WTC11 (cell line): ENCODE data around the gene RNF214. TPM values are rescaled to one million over a fixed set of nuclear protein-coding genes. Genes with fewer than 3 reads are reported as not detected.
"Not testable (repeated sequence)": the region's sequence is repeated elsewhere in the genome, so short reads cannot be mapped to it uniquely, and the experiment has no call there.

Experiments
- ATAC-seq: fragments of 200-7000 bp; cut with Tn5 transposase; 2 replicates; pipeline ENCODE4 v1.10.0; 2021; ENCODE audit warnings: mild to moderate bottlenecking, moderate library complexity
- CTCF ChIA-PET: fragments of 300-600 bp; sonication (Branson Sonifier 250); formaldehyde crosslinking; loops from one replicate; lab custom pipeline; 2021; ENCODE audit warnings: antibody characterized with exemption; lab: Charles Lee
- POLR2A ChIA-PET: fragments of 350-600 bp; sonication (Branson Sonifier 250); formaldehyde crosslinking; loops from one replicate; lab custom pipeline; 2021; ENCODE audit warnings: antibody characterized with exemption; lab: Charles Lee
- DNase-seq: peaks from one replicate; pipeline ENCODE4 v3.0.0; 2021; ENCODE audit warnings: low spot score
- H3K27ac Mint-ChIP-seq: 2 replicates; pipeline ENCODE4 v1.8.0; 2021; ENCODE audit warnings: mixed read lengths
- H3K27me3 Mint-ChIP-seq: 2 replicates; pipeline ENCODE4 v1.8.0; 2021; ENCODE audit warnings: low read depth, mild to moderate bottlenecking, moderate library complexity, mixed read lengths
- H3K36me3 Mint-ChIP-seq: 2 replicates; pipeline ENCODE4 v1.8.0; 2021; ENCODE audit warnings: mixed read lengths
- H3K4me1 Mint-ChIP-seq: 2 replicates; pipeline ENCODE4 v1.8.0; 2022; ENCODE audit warnings: mixed read lengths
- H3K4me3 Mint-ChIP-seq: 2 replicates; pipeline ENCODE4 v1.8.0; 2021; ENCODE audit warnings: mild to moderate bottlenecking, moderate library complexity, mixed read lengths
- H3K9me3 Mint-ChIP-seq: 2 replicates; pipeline ENCODE4 v1.8.0; 2021; ENCODE audit warnings: mixed read lengths
- ATF1 ChIP-seq: sonication (generic); formaldehyde crosslinking; IDR thresholded peaks from 2 replicates; pipeline ENCODE4 v1.8.1; 2023; ENCODE audit warnings: mild to moderate bottlenecking, moderate library complexity, missing genetic modification reagents
- GTF2I ChIP-seq: fragments of 250-450 bp; sonication (Bioruptor Pico); conservative IDR thresholded peaks from 2 replicates; pipeline ENCODE4 v1.4.0; 2021; ENCODE audit warnings: mild to moderate bottlenecking
- MYBL2 ChIP-seq: sonication (generic); formaldehyde crosslinking; IDR thresholded peaks from 2 replicates; pipeline ENCODE4 v1.8.1; 2023; ENCODE audit warnings: mild to moderate bottlenecking, moderate library complexity, missing genetic modification reagents
- RELA ChIP-seq: sonication (generic); formaldehyde crosslinking; IDR thresholded peaks from 2 replicates; pipeline ENCODE4 v1.8.1; 2022; ENCODE audit warnings: missing genetic modification reagents, mild to moderate bottlenecking, borderline replicate concordance
- SOX15 ChIP-seq: fragments of 250-450 bp; sonication (Bioruptor Pico); IDR thresholded peaks from 2 replicates; pipeline ENCODE4 v1.9.0; 2021; ENCODE audit warnings: mild to moderate bottlenecking
- ZNF219 ChIP-seq: sonication (generic); formaldehyde crosslinking; IDR thresholded peaks from 2 replicates; pipeline ENCODE4 v1.8.0; 2023; ENCODE audit warnings: missing genetic modification reagents, mild to moderate bottlenecking, borderline replicate concordance
- total RNA-seq: library from RNA; stranded (reverse); gene quantifications from 3 replicates; pipeline ENCODE4 v1.2.3, GENCODE V29; 2021
- TF ChIP-seq, protein P1 (sequence below): sonication (generic); formaldehyde crosslinking; IDR thresholded peaks from 2 replicates; pipeline ENCODE4 v1.8.0; 2022; ENCODE audit warnings: mild to moderate bottlenecking, missing genetic modification reagents
- TF ChIP-seq, protein P2 (sequence below): sonication (generic); formaldehyde crosslinking; IDR thresholded peaks from 2 replicates; pipeline ENCODE4 v1.8.0; 2022; ENCODE audit warnings: mild to moderate bottlenecking, missing genetic modification reagents
- TF ChIP-seq, protein P3 (sequence below): sonication (generic); formaldehyde crosslinking; IDR thresholded peaks from 2 replicates; pipeline ENCODE4 v1.8.0; 2022; ENCODE audit warnings: missing genetic modification reagents
- TF ChIP-seq, protein P4 (sequence below): sonication (generic); formaldehyde crosslinking; IDR thresholded peaks from 2 replicates; pipeline ENCODE4 v1.8.0; 2022; ENCODE audit warnings: mild to moderate bottlenecking, missing genetic modification reagents
- TF ChIP-seq, protein P5 (sequence below): sonication (generic); formaldehyde crosslinking; IDR thresholded peaks from 2 replicates; pipeline ENCODE4 v1.8.1; 2022; ENCODE audit warnings: missing genetic modification reagents, borderline replicate concordance
- TF ChIP-seq, protein P6 (sequence below): sonication (generic); formaldehyde crosslinking; IDR thresholded peaks from 2 replicates; pipeline ENCODE4 v1.8.1; 2023; ENCODE audit warnings: mild to moderate bottlenecking, missing genetic modification reagents, moderate library complexity
- TF ChIP-seq, protein P7 (sequence below): sonication (generic); formaldehyde crosslinking; IDR thresholded peaks from 2 replicates; pipeline ENCODE4 v1.8.0; 2023; ENCODE audit warnings: mild to moderate bottlenecking, missing genetic modification reagents
- TF ChIP-seq, protein P8 (sequence below): sonication (generic); formaldehyde crosslinking; IDR thresholded peaks from 2 replicates; pipeline ENCODE4 v1.8.1; 2023; ENCODE audit warnings: mild to moderate bottlenecking, missing genetic modification reagents, moderate library complexity

RNF214 gene
- total RNA-seq, 1 experiment from 2014 or later, result 35.4 TPM

DNA sequence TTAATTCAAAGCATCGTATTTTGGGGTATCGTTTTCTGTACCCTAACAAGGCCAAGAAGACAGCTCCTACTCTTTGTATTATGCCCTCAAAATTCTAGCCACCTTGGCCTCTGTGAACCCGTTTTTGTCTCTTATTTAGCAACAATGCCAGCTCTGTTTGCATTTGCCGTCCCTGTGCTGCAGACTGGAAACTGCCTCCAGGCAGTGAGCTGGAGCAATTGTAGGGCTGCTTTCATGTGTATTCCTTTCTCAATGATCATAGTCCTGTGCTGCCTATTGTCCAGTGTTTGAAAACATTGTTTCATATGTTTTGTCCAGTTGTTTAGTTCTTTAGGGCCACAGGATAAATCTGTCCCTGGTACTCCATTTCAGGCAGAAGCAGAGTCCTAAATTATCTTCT lies 38.7 kb downstream of the RNF214 start:
- Mint-ChIP-seq H3K27ac (no peak overlapping the region), H3K27me3 (peaks cover 10% of the 10 kb centered on the region; the same call in 1 of the 2 replicates), H3K9me3 (no peaks in the 10 kb centered on the region), H3K4me1 (0 out of 2 replicates have a peak, but pooled peaks cover 6% of the 10 kb centered on the region), H3K4me3 (no peak overlapping the region), H3K36me3 (peaks cover 14% of the 10 kb centered on the region)
- DNase-seq (no peak), ATAC-seq (no peak)
- CTCF ChIA-PET, result no interaction called here
- TF ChIP-seq SOX15 (CRISPR knock-in tag), result no peak
- TF ChIP-seq, protein P1, sequence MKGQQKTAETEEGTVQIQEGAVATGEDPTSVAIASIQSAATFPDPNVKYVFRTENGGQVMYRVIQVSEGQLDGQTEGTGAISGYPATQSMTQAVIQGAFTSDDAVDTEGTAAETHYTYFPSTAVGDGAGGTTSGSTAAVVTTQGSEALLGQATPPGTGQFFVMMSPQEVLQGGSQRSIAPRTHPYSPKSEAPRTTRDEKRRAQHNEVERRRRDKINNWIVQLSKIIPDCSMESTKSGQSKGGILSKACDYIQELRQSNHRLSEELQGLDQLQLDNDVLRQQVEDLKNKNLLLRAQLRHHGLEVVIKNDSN (CRISPR knock-in tag), result no peak
- POLR2A ChIA-PET, result no interaction called here

DNA sequence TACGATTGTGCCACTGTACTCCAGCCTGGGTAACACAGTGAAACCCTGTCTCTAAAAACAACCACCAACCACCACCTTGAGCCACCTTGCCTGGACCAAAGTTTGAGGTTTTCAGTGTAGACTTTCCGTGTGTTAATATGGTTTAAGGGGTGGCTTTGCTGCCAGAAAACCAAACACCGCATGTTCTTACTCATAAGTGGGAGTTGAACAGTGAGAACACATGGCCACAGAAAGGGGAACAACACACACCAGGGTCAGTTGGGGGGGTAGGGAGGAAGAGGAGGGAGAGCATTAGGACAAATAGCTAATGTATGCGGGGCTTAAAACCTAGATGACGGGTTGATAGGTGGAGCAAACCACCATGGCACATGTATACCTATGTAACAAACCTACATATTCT lies 39.7 kb downstream of the RNF214 start:
- ATAC-seq, POLR2A ChIA-PET, H3K4me3 Mint-ChIP-seq, H3K36me3 Mint-ChIP-seq, H3K4me1 Mint-ChIP-seq, DNase-seq, CTCF ChIA-PET, H3K9me3 Mint-ChIP-seq, H3K27ac Mint-ChIP-seq: not testable (repeated sequence)
- peaks cover 10% of the 10 kb centered on the region; the same call in 1 of the 2 replicates for H3K27me3 Mint-ChIP-seq

DNA sequence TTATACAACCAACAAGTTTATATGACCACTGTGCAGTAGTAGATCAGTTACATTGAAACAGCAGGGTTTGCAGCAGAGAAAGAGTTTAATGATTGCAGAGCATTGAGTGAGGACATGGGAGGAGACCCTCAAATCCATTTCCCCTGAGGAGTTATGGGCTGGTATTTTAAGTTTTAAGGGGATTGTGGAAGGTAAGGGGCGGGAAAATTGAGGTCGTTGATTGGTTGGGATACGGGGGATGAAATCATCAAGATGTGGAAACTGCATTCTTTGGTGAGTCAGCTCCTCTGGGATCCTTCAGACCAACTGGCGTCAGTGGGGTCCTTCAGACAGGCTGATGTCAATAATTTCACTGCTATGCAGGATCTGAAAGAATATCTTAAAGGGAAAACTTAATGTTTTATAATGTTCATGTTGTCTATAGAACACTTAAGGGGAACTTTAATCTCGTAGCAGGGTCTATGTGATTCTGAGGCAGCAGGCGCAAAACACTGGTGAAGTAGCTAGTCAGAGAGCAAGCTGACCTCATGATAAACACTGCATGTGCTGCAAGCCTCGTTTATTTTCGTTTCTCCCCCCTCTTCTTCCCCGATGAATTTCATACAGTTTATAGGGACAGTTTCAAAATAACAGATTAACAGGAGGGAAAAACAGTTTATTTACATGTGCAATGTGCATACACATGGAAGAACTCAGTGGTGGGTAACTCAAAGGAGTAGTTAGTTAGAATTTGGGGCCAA lies 41.2 kb downstream of the RNF214 start:
- TF ChIP-seq, protein P2, sequence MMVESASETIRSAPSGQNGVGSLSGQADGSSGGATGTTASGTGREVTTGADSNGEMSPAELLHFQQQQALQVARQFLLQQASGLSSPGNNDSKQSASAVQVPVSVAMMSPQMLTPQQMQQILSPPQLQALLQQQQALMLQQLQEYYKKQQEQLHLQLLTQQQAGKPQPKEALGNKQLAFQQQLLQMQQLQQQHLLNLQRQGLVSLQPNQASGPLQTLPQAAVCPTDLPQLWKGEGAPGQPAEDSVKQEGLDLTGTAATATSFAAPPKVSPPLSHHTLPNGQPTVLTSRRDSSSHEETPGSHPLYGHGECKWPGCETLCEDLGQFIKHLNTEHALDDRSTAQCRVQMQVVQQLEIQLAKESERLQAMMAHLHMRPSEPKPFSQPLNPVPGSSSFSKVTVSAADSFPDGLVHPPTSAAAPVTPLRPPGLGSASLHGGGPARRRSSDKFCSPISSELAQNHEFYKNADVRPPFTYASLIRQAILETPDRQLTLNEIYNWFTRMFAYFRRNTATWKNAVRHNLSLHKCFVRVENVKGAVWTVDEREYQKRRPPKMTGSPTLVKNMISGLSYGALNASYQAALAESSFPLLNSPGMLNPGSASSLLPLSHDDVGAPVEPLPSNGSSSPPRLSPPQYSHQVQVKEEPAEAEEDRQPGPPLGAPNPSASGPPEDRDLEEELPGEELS (CRISPR knock-in tag), result no peak
- ChIA-PET POLR2A (no interaction called here), CTCF (no interaction called here)
- H3K9me3 Mint-ChIP-seq, result no peaks in the 10 kb centered on the region
- ATAC-seq, result peak; percentile 36
- peaks cover 9% of the 10 kb centered on the region for H3K36me3 Mint-ChIP-seq
- 0 out of 2 replicates have a peak overlapping the region, but pooled peaks have one; percentile 2 for H3K27ac Mint-ChIP-seq
- peaks cover 2% of the 10 kb centered on the region; the same call in 1 of the 2 replicates for H3K27me3 Mint-ChIP-seq
- no peak overlapping the region for H3K4me3 Mint-ChIP-seq
- no peaks in the 10 kb centered on the region for H3K4me1 Mint-ChIP-seq
- no peak for DNase-seq

DNA sequence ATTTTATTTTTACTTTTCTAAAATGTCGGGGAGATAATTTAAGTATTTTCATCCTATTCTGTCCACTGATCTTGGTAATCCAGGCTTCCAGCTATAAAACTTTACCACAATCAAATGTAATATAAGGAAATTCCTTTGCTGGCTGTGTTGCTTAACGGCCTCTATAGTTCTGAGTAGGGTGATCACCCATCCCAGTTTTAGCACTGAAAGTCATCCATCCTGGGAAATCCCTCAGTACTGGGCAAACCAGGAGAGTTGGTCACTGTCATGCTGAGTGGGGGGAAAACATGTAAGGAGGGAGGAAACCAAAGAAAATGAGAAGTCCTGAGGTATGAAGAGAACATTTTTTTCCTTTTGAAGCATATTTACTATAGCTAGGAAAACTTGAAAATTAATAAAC lies 45.9 kb downstream of the RNF214 start:
- Mint-ChIP-seq H3K9me3 (no peaks in the 10 kb centered on the region), H3K27me3 (no peaks in the 10 kb centered on the region), H3K27ac (no peak overlapping the region), H3K4me3 (no peak overlapping the region), H3K36me3 (peaks cover 42% of the 10 kb centered on the region), H3K4me1 (no peaks in the 10 kb centered on the region)
- ChIA-PET POLR2A (no interaction called here), CTCF (no interaction called here)
- DNase-seq (no peak), ATAC-seq (no peak)
- TF ChIP-seq, protein P3, sequence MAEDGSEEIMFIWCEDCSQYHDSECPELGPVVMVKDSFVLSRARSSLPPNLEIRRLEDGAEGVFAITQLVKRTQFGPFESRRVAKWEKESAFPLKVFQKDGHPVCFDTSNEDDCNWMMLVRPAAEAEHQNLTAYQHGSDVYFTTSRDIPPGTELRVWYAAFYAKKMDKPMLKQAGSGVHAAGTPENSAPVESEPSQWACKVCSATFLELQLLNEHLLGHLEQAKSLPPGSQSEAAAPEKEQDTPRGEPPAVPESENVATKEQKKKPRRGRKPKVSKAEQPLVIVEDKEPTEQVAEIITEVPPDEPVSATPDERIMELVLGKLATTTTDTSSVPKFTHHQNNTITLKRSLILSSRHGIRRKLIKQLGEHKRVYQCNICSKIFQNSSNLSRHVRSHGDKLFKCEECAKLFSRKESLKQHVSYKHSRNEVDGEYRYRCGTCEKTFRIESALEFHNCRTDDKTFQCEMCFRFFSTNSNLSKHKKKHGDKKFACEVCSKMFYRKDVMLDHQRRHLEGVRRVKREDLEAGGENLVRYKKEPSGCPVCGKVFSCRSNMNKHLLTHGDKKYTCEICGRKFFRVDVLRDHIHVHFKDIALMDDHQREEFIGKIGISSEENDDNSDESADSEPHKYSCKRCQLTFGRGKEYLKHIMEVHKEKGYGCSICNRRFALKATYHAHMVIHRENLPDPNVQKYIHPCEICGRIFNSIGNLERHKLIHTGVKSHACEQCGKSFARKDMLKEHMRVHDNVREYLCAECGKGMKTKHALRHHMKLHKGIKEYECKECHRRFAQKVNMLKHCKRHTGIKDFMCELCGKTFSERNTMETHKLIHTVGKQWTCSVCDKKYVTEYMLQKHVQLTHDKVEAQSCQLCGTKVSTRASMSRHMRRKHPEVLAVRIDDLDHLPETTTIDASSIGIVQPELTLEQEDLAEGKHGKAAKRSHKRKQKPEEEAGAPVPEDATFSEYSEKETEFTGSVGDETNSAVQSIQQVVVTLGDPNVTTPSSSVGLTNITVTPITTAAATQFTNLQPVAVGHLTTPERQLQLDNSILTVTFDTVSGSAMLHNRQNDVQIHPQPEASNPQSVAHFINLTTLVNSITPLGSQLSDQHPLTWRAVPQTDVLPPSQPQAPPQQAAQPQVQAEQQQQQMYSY, result no peak
- TF ChIP-seq, protein P4, sequence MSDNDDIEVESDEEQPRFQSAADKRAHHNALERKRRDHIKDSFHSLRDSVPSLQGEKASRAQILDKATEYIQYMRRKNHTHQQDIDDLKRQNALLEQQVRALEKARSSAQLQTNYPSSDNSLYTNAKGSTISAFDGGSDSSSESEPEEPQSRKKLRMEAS (CRISPR knock-in tag), result no peak
- TF ChIP-seq ATF1 (CRISPR knock-in tag) (no peak), RELA (CRISPR knock-in tag) (no peak), MYBL2 (no peak), ZNF219 (CRISPR knock-in tag) (no peak), GTF2I (no peak)
- TF ChIP-seq, protein P5, sequence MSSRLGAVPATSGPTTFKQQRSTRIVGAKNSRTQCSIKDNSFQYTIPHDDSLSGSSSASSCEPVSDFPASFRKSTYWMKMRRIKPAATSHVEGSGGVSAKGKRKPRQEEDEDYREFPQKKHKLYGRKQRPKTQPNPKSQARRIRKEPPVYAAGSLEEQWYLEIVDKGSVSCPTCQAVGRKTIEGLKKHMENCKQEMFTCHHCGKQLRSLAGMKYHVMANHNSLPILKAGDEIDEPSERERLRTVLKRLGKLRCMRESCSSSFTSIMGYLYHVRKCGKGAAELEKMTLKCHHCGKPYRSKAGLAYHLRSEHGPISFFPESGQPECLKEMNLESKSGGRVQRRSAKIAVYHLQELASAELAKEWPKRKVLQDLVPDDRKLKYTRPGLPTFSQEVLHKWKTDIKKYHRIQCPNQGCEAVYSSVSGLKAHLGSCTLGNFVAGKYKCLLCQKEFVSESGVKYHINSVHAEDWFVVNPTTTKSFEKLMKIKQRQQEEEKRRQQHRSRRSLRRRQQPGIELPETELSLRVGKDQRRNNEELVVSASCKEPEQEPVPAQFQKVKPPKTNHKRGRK (CRISPR knock-in tag), result no peak
- TF ChIP-seq, protein P6, sequence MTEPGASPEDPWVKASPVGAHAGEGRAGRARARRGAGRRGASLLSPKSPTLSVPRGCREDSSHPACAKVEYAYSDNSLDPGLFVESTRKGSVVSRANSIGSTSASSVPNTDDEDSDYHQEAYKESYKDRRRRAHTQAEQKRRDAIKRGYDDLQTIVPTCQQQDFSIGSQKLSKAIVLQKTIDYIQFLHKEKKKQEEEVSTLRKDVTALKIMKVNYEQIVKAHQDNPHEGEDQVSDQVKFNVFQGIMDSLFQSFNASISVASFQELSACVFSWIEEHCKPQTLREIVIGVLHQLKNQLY, result no peak
- TF ChIP-seq, protein P7, sequence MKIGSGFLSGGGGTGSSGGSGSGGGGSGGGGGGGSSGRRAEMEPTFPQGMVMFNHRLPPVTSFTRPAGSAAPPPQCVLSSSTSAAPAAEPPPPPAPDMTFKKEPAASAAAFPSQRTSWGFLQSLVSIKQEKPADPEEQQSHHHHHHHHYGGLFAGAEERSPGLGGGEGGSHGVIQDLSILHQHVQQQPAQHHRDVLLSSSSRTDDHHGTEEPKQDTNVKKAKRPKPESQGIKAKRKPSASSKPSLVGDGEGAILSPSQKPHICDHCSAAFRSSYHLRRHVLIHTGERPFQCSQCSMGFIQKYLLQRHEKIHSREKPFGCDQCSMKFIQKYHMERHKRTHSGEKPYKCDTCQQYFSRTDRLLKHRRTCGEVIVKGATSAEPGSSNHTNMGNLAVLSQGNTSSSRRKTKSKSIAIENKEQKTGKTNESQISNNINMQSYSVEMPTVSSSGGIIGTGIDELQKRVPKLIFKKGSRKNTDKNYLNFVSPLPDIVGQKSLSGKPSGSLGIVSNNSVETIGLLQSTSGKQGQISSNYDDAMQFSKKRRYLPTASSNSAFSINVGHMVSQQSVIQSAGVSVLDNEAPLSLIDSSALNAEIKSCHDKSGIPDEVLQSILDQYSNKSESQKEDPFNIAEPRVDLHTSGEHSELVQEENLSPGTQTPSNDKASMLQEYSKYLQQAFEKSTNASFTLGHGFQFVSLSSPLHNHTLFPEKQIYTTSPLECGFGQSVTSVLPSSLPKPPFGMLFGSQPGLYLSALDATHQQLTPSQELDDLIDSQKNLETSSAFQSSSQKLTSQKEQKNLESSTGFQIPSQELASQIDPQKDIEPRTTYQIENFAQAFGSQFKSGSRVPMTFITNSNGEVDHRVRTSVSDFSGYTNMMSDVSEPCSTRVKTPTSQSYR (CRISPR knock-in tag), result no peak
- TF ChIP-seq, protein P8, sequence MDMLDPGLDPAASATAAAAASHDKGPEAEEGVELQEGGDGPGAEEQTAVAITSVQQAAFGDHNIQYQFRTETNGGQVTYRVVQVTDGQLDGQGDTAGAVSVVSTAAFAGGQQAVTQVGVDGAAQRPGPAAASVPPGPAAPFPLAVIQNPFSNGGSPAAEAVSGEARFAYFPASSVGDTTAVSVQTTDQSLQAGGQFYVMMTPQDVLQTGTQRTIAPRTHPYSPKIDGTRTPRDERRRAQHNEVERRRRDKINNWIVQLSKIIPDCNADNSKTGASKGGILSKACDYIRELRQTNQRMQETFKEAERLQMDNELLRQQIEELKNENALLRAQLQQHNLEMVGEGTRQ, result no peak
